RWPE1 (cell line): ENCODE data around the gene ATE1.

Experiments
- CTCF ChIA-PET: fragments of 350-600 bp; sonication (Branson Sonifier 250); formaldehyde crosslinking; extraction: SDS; loops from one replicate; lab custom pipeline; 2021; lab: Yijun Ruan, JAX
- POLR2A ChIA-PET: fragments of 400-600 bp; formaldehyde crosslinking; extraction: SDS; loops from one replicate; lab custom pipeline; 2020; ENCODE audit warnings: antibody characterized with exemption; ENCODE audit not compliant: low non-redundant PET; lab: Yijun Ruan, JAX
- DNase-seq: peaks from one replicate; pipeline ENCODE4 v3.0.0; 2012; ENCODE audit warnings: low spot score
- H3K27ac ChIP-seq: fragments of 450-650 bp; 2 replicates; pipeline ENCODE4 v1.5.1; 2017
- CTCF ChIP-seq: fragments of 450-650 bp; conservative IDR thresholded peaks from 2 replicates; pipeline ENCODE4 v1.5.1; 2017; ENCODE audit warnings: low read depth, mild to moderate bottlenecking

Gene ATE1

GRCh38 chr10:121698336-121698735 is 229.5 kb downstream of the ATE1 start:
- no peak for TF ChIP-seq CTCF
- H3K27ac ChIP-seq = no peak overlapping the region
- POLR2A ChIA-PET = no interaction called here
- CTCF ChIA-PET = interaction anchor here (0.6 to 0.8 kb wide), 2 partner anchors 390 to 1514 kb away, joined by 3 read pairs; no protein-coding TSS in a partner anchor
- DNase-seq = no peak

GRCh38 chr10:121696854-121697253 is 231.0 kb downstream of the ATE1 start:
- POLR2A ChIA-PET = no interaction called here
- CTCF ChIA-PET = interaction anchor here (0.6 to 0.7 kb wide), 4 partner anchors 15 to 647 kb away, joined by 3 read pairs; no protein-coding TSS in a partner anchor
- TF ChIP-seq CTCF = no peak; the same call in 1 of the 2 replicates
- no peak for DNase-seq
- no peak overlapping the region for H3K27ac ChIP-seq

- DNase-seq = no peak
- no peak overlapping the region for H3K27ac ChIP-seq
- TF ChIP-seq CTCF = no peak
- POLR2A ChIA-PET = no interaction called here
- CTCF ChIA-PET = interaction anchor here (0.6 to 0.8 kb wide), 4 partner anchors 17 to 646 kb away, joined by 3 read pairs; no protein-coding TSS in a partner anchor
These were observed 231.9 kb downstream of the ATE1 start for GRCh38 chr10:121695731-121696464.

- no peak for TF ChIP-seq CTCF
- ChIA-PET CTCF (interaction anchor here (0.6 to 0.8 kb wide), 3 partner anchors 16 to 749 kb away, joined by 3 read pairs; no protein-coding TSS in a partner anchor), POLR2A (no interaction called here)
- no peak for DNase-seq
- H3K27ac ChIP-seq = no peak overlapping the region
These were observed 232.7 kb downstream of the ATE1 start for GRCh38 chr10:121694966-121695643.

GRCh38 chr10:121694327-121694965 is 233.4 kb downstream of the ATE1 start:
- ChIA-PET CTCF (no interaction called here), POLR2A (no interaction called here)
- no peak for DNase-seq
- TF ChIP-seq CTCF = no peak
- no peak overlapping the region for H3K27ac ChIP-seq

- DNase-seq = no peak
- no peak overlapping the region for H3K27ac ChIP-seq
- TF ChIP-seq CTCF = no peak
- ChIA-PET CTCF (interaction anchor here (0.7 kb wide), 1 partner anchor 76 kb away, joined by 3 read pairs; no protein-coding TSS in a partner anchor), POLR2A (interaction anchor here (0.8 kb wide), 1 partner anchor 462 kb away, joined by 3 read pairs; no protein-coding TSS in a partner anchor)
These were observed 235.2 kb downstream of the ATE1 start for GRCh38 chr10:121692626-121693025.
